ENCODE data around the gene RIMS4. TPM values are rescaled to one million over a fixed set of nuclear protein-coding genes. Genes with fewer than 3 reads are reported as not detected.
A peak's percentile ranks its signal among the peaks of the same experiment; 100 is the strongest.

The RIMS4 gene
- total and polyA plus RNA-seq, 9 of the 15 experiments (the other 6 are each of a cell fraction or from before 2014, with no cell fraction given): 0.04 TPM; not detected in 8

- Histone ChIP-seq H3K27ac (ENCODE audit: extremely low read depth, low read depth, low read length) (no peak overlapping the region), H2AFZ (ENCODE audit: low read depth, low read length) (no peak overlapping the region), H3K79me2 (ENCODE audit: control insufficient read depth, insufficient read depth, low read length) (no peaks in the 10 kb centered on the region), H3K9ac (ENCODE audit: insufficient read depth in 1 of 2, low read depth in 2 of 2, low read length in 2 of 2) (no peak overlapping the region), H3K27me3 (ENCODE audit: control insufficient read depth in 2 of 2, insufficient read depth in 2 of 2, low read length in 2 of 2) (peaks cover 29 to 49% of the 10 kb centered on the region in 2 experiments; a peak in 4 of 5 replicates), H3K4me1 (replicated peaks in 1 of 2; ENCODE audit: control insufficient read depth in 2 of 2, insufficient read depth in 2 of 2, low read length in 2 of 2) (no peaks in the 10 kb centered on the region), H3K4me2 (ENCODE audit: insufficient read depth, low read length) (no peak overlapping the region), H3K9me1 (ENCODE audit: control insufficient read depth, insufficient read depth, low read length) (no peaks in the 10 kb centered on the region), H3K9me3 (replicated peaks; ENCODE audit: control insufficient read depth, insufficient read depth, low read depth, low read length) (no peaks in the 10 kb centered on the region), H4K20me1 (replicated peaks; ENCODE audit: control insufficient read depth, insufficient read depth, low read length) (0 out of 2 replicates have a peak, but pooled peaks cover 4% of the 10 kb centered on the region), H3K36me3 (ENCODE audit: control insufficient read depth, insufficient read depth, low read length) (no peaks in the 10 kb centered on the region), H3K4me3 (no peak overlapping the region)
- no peak for TF ChIP-seq SMARCA5 (IDR thresholded peaks at IDR 0.05)
- no peak for TF ChIP-seq HCFC1 (IDR thresholded peaks at IDR 0.05; ENCODE audit: low read depth, low read length)
- TF ChIP-seq ZKSCAN8 (CRISPR knock-in tag; IDR thresholded peaks at IDR 0.05): no peak
- TF ChIP-seq GABPA (tag; conservative IDR thresholded peaks at IDR 0.05; ENCODE audit: low read depth): peak; percentile 36; the same call in 1 of the 2 replicates
- TF ChIP-seq FOS (IDR thresholded peaks at IDR 0.05; ENCODE audit: extremely low read depth, insufficient read length): no peak
- no peak for TF ChIP-seq HDAC2 (IDR thresholded peaks at IDR 0.05)
- peak in 1 of 3 experiments; percentile 56; a peak in 1 of 6 replicates for TF ChIP-seq ZBTB11 (CRISPR knock-in tag; IDR thresholded peaks at IDR 0.05)
- no peak for TF ChIP-seq DMBX1 (CRISPR knock-in tag; IDR thresholded peaks at IDR 0.05; ENCODE audit: borderline replicate concordance)
- no peak for TF ChIP-seq CEBPZ (IDR thresholded peaks at IDR 0.05; ENCODE audit: borderline replicate concordance, low read depth, low read length)
- ATAC-seq (no peak; the same call in 2 of the 3 replicates), DNase-seq (ENCODE audit: extremely low read depth in 1 of 4, low spot score in 3 of 4) (no peak), FAIRE-seq (no peak)
- no TSS peak for BruUV-seq (replicated peaks)
- in situ Hi-C loops (cut with MboI) (no loop called here), intact Hi-C loops (cut with micrococcal nuclease) (no loop called here)
- ChIA-PET CTCF (ENCODE audit: low intra/inter-chr PET ratio) (no interaction called here), POLR2A (interaction anchor here (1.4 kb wide), 1 partner anchor 29 kb away, joined by 4 read pairs; no protein-coding TSS in a partner anchor)
- 9% methylated on average over 9 of the region's 12 CpGs for WGBS (ENCODE audit: insufficient coverage, low coverage, missing lambda C conversion rate)
Observed at GRCh38 chr20:44703183-44703925, 107.0 kb downstream of the RIMS4 start.
